PC-9 (cell line): Measurements from ENCODE around the gene PDE4B. TPM values are rescaled to one million over a fixed set of nuclear protein-coding genes. Genes with fewer than 3 reads are reported as not detected.

Source experiments
- BruUV-seq: library from RNA; stranded (reverse); fragments of 400-500 nt; replicated peaks from 2 replicates; lab custom pipeline; 2021; lab: Mats Ljungman, UMichigan
- CTCF ChIA-PET: fragments of 300-600 bp; sonication (Branson Sonifier 250); formaldehyde crosslinking; loops from one replicate; lab custom pipeline; 2022; ENCODE audit warnings: antibody characterized with exemption; lab: Charles Lee
- POLR2A ChIA-PET: fragments of 300-600 bp; sonication (Branson Sonifier 250); formaldehyde crosslinking; loops from one replicate; lab custom pipeline; 2022; ENCODE audit warnings: antibody characterized with exemption; ENCODE audit not compliant: unreplicated experiment; lab: Charles Lee
- DNase-seq, 2 experiments: peaks; one replicate each; pipeline versions ENCODE4 v3.0.0 to v3.0.0-alpha.2; 2015 to 2022; ENCODE audit warnings: mixed read lengths in 1 of 2
- H2AFZ ChIP-seq: fragments of 200-600 bp; sonication (generic); 2 replicates; pipeline ENCODE4 v1.8.1; 2017; ENCODE audit warnings: antibody characterized with exemption
- H3F3A ChIP-seq: fragments of 200-600 bp; sonication (generic); 2 replicates; pipeline ENCODE4 v1.8.1; 2017; ENCODE audit warnings: antibody characterized with exemption, mild to moderate bottlenecking, low read depth; ENCODE audit not compliant: insufficient read depth
- H3K27ac ChIP-seq: fragments of 200-600 bp; sonication (generic); 2 replicates; pipeline ENCODE4 v1.6.1; 2016; ENCODE audit warnings: mixed run types
- H3K27me3 ChIP-seq: fragments of 200-600 bp; sonication (generic); 2 replicates; pipeline ENCODE4 v1.6.1; 2016; ENCODE audit warnings: low read depth, mixed run types; ENCODE audit not compliant: insufficient read depth
- H3K36me3 ChIP-seq: fragments of 200-600 bp; sonication (generic); 2 replicates; pipeline ENCODE4 v1.6.1; 2016; ENCODE audit warnings: low read depth, mixed run types
- H3K4me1 ChIP-seq: fragments of 200-600 bp; sonication (generic); replicated peaks from 2 replicates; pipeline ENCODE4 v1.6.1; 2016; ENCODE audit warnings: mixed run types; ENCODE audit not compliant: insufficient read depth
- H3K4me2 ChIP-seq: fragments of 200-600 bp; sonication (generic); 2 replicates; pipeline ENCODE4 v1.6.1; 2017; ENCODE audit warnings: mixed run types
- H3K4me3 ChIP-seq: fragments of 200-600 bp; sonication (generic); 2 replicates; pipeline ENCODE4 v1.6.1; 2016; ENCODE audit warnings: mixed run types
- H3K79me2 ChIP-seq: fragments of 200-600 bp; sonication (generic); 2 replicates; pipeline ENCODE4 v1.6.1; 2017; ENCODE audit warnings: low read depth, mixed run types
- H3K9me2 ChIP-seq: fragments of 200-600 bp; sonication (generic); 2 replicates; pipeline ENCODE4 v1.8.1; 2017; ENCODE audit warnings: mild to moderate bottlenecking; ENCODE audit not compliant: insufficient read depth
- H3K9me3 ChIP-seq: fragments of 200-600 bp; sonication (generic); 2 replicates; pipeline ENCODE4 v1.8.1; 2016; ENCODE audit warnings: low read depth; ENCODE audit not compliant: insufficient read depth
- H4K20me1 ChIP-seq: fragments of 200-600 bp; sonication (generic); 2 replicates; pipeline ENCODE4 v1.8.1; 2017; ENCODE audit not compliant: insufficient read depth
- EZH2 ChIP-seq: fragments of 200-600 bp; sonication (generic); IDR thresholded peaks from 2 replicates; pipeline ENCODE4 v1.8.0; 2017; ENCODE audit warnings: antibody characterized with exemption, low read depth
- intact Hi-C: fragments of 100-400 bp; cut with micrococcal nuclease; formaldehyde crosslinking; loops from one replicate; pipeline ENCODE4 v1.10.0; 2022; ENCODE audit not compliant: unreplicated experiment
- total RNA-seq: library from RNA; stranded (reverse); gene quantifications from 2 replicates; pipeline ENCODE4 v1.2.3, GENCODE V29; 2021
- TF ChIP-seq, protein P1 (sequence below): fragments of 200-600 bp; sonication (generic); conservative IDR thresholded peaks from 2 replicates; pipeline ENCODE4 v1.6.1; 2017; ENCODE audit warnings: mixed run types, antibody characterized with exemption, mild to moderate bottlenecking, moderate library complexity

The PDE4B gene
- total RNA-seq, 1 experiment from 2014 or later: 1.3 TPM

DNA sequence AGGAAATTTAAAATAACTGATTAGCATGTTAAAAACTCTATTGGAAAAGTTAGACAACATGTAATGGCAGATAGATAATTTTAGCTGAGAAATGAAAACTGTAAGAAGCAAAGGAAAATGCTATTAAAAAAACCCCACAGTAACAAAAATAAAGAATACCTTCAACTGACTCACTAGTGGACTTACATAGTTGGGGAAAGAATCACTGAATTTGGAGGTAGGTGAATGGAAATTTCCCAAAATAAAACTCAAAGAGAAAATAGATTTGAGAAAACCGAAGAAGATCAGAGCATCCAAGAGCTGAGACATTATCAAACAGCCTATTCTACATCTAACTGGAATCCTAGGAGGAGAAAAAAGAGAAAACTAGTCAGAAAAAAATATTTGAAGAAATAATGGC lies 34.7 kb downstream of the PDE4B start:
- no peaks in the 10 kb centered on the region for H3F3A ChIP-seq
- ChIA-PET POLR2A (no interaction called here), CTCF (no interaction called here)
- H2AFZ ChIP-seq: no peak overlapping the region
- H3K9me3 ChIP-seq: no peaks in the 10 kb centered on the region
- no peak overlapping the region for H3K4me2 ChIP-seq
- H3K4me1 ChIP-seq: no peaks in the 10 kb centered on the region
- no peaks in the 10 kb centered on the region for H3K27me3 ChIP-seq
- H3K4me3 ChIP-seq: no peak overlapping the region
- no TSS peak for BruUV-seq
- H3K9me2 ChIP-seq: 0 out of 2 replicates have a peak, but pooled peaks cover 3% of the 10 kb centered on the region
- H3K27ac ChIP-seq: no peak overlapping the region
- no peaks in the 10 kb centered on the region for H4K20me1 ChIP-seq
- DNase-seq: no peak
- intact Hi-C loops: no loop called here
- TF ChIP-seq, protein P1, sequence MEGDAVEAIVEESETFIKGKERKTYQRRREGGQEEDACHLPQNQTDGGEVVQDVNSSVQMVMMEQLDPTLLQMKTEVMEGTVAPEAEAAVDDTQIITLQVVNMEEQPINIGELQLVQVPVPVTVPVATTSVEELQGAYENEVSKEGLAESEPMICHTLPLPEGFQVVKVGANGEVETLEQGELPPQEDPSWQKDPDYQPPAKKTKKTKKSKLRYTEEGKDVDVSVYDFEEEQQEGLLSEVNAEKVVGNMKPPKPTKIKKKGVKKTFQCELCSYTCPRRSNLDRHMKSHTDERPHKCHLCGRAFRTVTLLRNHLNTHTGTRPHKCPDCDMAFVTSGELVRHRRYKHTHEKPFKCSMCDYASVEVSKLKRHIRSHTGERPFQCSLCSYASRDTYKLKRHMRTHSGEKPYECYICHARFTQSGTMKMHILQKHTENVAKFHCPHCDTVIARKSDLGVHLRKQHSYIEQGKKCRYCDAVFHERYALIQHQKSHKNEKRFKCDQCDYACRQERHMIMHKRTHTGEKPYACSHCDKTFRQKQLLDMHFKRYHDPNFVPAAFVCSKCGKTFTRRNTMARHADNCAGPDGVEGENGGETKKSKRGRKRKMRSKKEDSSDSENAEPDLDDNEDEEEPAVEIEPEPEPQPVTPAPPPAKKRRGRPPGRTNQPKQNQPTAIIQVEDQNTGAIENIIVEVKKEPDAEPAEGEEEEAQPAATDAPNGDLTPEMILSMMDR: no peak
- TF ChIP-seq EZH2: no peak
- no peaks in the 10 kb centered on the region for H3K36me3 ChIP-seq
- H3K79me2 ChIP-seq: no peaks in the 10 kb centered on the region

DNA sequence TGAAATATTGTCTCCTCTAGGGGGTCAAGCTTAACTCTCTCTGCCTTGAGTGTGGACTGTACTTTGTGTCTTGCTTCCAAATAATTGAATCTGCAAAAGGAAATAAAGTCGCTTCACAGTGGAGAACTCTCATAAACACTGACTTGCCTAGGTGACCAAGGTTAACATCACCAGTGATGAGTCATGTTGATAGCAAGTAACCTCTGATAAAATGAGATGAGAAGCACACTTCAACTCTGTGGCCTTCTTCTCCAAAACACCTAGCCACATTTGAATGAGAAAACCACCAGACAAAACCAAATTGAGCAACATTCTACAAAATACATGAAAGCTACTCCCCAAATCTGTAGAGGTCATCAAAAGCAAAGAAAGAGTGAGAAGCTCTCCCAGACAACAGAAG lies 37.6 kb downstream of the PDE4B start:
- H3K27ac ChIP-seq: no peak overlapping the region
- no peaks in the 10 kb centered on the region for H3K9me3 ChIP-seq
- H3K9me2 ChIP-seq: no peaks in the 10 kb centered on the region
- no peak overlapping the region for H3K4me2 ChIP-seq
- ChIA-PET POLR2A (no interaction called here), CTCF (no interaction called here)
- no peak for DNase-seq
- TF ChIP-seq EZH2: no peak
- TF ChIP-seq, protein P1: no peak
- BruUV-seq: no TSS peak
- no peaks in the 10 kb centered on the region for H3F3A ChIP-seq
- intact Hi-C loops: no loop called here
- no peak overlapping the region for H2AFZ ChIP-seq
- no peaks in the 10 kb centered on the region for H3K36me3 ChIP-seq
- no peaks in the 10 kb centered on the region for H3K27me3 ChIP-seq
- no peaks in the 10 kb centered on the region for H3K79me2 ChIP-seq
- H3K4me3 ChIP-seq: no peak overlapping the region
- H3K4me1 ChIP-seq: no peaks in the 10 kb centered on the region
- H4K20me1 ChIP-seq: no peaks in the 10 kb centered on the region

DNA sequence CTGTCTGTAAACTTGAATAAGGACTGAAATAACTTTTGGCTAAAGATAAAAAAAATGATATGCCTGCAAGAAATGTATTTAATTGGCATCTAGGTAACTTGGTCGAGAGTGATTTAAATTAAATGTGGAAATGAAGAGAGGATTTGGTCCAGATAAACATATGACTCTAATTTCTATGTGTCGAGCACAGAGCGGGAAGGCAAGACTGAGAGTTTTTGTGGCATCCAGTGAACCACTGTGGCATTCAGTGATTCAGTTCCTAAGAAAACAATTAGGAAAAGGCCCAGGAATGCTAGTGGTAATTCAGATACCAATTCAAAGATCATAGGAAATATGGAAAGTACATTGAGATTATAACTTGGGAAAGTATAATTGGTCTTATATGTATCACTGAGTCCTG lies 39.6 kb downstream of the PDE4B start:
- Histone ChIP-seq H3K4me3 (no peak overlapping the region), H3K36me3 (no peaks in the 10 kb centered on the region), H3K79me2 (no peaks in the 10 kb centered on the region), H3K9me3 (no peaks in the 10 kb centered on the region), H3K9me2 (no peaks in the 10 kb centered on the region), H3K27ac (no peak overlapping the region), H3K4me1 (no peaks in the 10 kb centered on the region), H2AFZ (no peak overlapping the region), H4K20me1 (no peaks in the 10 kb centered on the region), H3K27me3 (no peaks in the 10 kb centered on the region), H3K4me2 (no peak overlapping the region), H3F3A (no peaks in the 10 kb centered on the region)
- CTCF ChIA-PET: no interaction called here
- DNase-seq: no peak
- intact Hi-C loops: no loop called here
- TF ChIP-seq EZH2: no peak
- TF ChIP-seq, protein P1: no peak
- POLR2A ChIA-PET: no interaction called here
- no TSS peak for BruUV-seq
